OCI-LY3 (cell line): ENCODE results near the gene CREB3L2.

Experiments used
- EZH2phosphoT487 ChIP-seq: fragments of 200-600 bp; shearing (Covaris generic); IDR thresholded peaks from 2 replicates; pipeline ENCODE4 v1.6.1; 2018; ENCODE audit warnings: antibody characterized with exemption, mixed run types, low read depth
- TF ChIP-seq, protein P1 (sequence below): fragments of 200-600, 300-600 bp; sonication (generic); IDR thresholded peaks from 2 replicates; pipeline ENCODE4 v1.5.1; 2014; ENCODE audit warnings: antibody characterized with exemption, low read length, low read depth

- TF ChIP-seq, protein P1, sequence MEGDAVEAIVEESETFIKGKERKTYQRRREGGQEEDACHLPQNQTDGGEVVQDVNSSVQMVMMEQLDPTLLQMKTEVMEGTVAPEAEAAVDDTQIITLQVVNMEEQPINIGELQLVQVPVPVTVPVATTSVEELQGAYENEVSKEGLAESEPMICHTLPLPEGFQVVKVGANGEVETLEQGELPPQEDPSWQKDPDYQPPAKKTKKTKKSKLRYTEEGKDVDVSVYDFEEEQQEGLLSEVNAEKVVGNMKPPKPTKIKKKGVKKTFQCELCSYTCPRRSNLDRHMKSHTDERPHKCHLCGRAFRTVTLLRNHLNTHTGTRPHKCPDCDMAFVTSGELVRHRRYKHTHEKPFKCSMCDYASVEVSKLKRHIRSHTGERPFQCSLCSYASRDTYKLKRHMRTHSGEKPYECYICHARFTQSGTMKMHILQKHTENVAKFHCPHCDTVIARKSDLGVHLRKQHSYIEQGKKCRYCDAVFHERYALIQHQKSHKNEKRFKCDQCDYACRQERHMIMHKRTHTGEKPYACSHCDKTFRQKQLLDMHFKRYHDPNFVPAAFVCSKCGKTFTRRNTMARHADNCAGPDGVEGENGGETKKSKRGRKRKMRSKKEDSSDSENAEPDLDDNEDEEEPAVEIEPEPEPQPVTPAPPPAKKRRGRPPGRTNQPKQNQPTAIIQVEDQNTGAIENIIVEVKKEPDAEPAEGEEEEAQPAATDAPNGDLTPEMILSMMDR: no peak
- TF ChIP-seq EZH2phosphoT487: no peak
Measured at GRCh38 chr7:137886281-137886680, 115.6 kb downstream of the CREB3L2 start.
